ENCODE data around the gene DLG2. TPM values are rescaled to one million over a fixed set of nuclear protein-coding genes. Genes with fewer than 3 reads are reported as not detected.

DLG2 gene
- total and polyA plus RNA-seq, 9 of the 15 experiments (the other 6 are each of a cell fraction or from before 2014, with no cell fraction given), result 0.52 to 1.6 (median 0.95) TPM

GRCh38 chr11:84853841-84854497 is 773.2 kb downstream of the DLG2 start (continued):
- no peak for TF ChIP-seq CREB3L1 (IDR thresholded peaks at IDR 0.05; ENCODE audit: borderline replicate concordance, low read depth)
- TF ChIP-seq NR2F6 (CRISPR knock-in tag; IDR thresholded peaks at IDR 0.05), result no peak
- TF ChIP-seq RBM34 (IDR thresholded peaks at IDR 0.05; ENCODE audit: borderline replicate concordance, insufficient read depth, low read length), result no peak
- no peak for TF ChIP-seq CCNT2 (IDR thresholded peaks at IDR 0.05; ENCODE audit: borderline replicate concordance, extremely low read depth, insufficient read length, low read depth, low read length)
- no peak for TF ChIP-seq ZNF24 (IDR thresholded peaks at IDR 0.05)
- TF ChIP-seq NR4A1 (CRISPR knock-in tag; IDR thresholded peaks at IDR 0.05), result no peak
- no peak for TF ChIP-seq NR4A1 (tag; IDR thresholded peaks at IDR 0.05)
- no peak for TF ChIP-seq ZNF316 (IDR thresholded peaks at IDR 0.05)
- TF ChIP-seq ZNF408 (CRISPR knock-in tag; IDR thresholded peaks at IDR 0.05; ENCODE audit: low read depth), result no peak
- TF ChIP-seq ETS2 (tag; IDR thresholded peaks at IDR 0.05; ENCODE audit: borderline replicate concordance, poor library complexity, severe bottlenecking), result no peak
- TF ChIP-seq CEBPG (CRISPR knock-in tag; IDR thresholded peaks at IDR 0.05), result no peak
- no peak for TF ChIP-seq CEBPG (tag; conservative IDR thresholded peaks at IDR 0.05 in 1 of 2, IDR thresholded peaks at IDR 0.05 in 1 of 2)
- TF ChIP-seq CSDE1 (IDR thresholded peaks at IDR 0.05), result no peak

All from K562 (cell line).